ENCODE data around the gene ZBTB34.
A peak's percentile ranks its signal among the peaks of the same experiment; 100 is the strongest.

DNA sequence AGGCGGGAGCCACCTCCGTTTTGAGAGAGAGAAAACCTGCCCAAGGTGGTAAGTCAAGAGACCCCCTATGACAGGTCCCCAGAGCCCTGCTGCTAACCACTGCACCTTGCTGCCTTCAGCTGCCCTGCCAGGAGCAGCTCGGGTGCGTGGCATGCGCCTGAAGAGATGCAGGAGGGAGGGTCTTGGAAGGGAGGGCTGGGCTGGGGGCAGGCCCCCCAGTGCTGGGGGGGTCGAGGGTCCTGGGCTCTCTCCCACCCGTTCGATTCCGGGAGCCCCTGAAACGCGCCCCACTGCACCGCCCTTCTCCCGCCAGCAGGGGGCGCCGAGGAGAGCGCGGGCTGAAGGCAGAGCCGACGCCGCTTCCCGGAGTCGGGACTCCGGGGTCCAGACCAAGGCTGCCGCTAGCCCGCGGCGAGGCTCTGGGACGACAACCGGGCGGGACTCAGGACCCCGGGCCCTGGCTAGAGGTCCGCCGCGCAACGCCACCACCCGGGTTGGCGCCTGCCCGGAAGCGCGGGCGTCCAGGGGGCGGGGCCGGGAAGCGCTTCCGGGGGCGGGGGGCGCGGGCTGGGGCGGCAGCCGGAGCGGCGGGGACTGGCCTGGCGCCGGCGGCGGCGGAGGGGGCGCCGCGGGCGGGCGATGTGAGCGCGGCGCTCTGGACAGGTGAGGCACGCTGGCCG lies at the start of gene ZBTB34:
- TF ChIP-seq CTCF (IDR thresholded peaks at IDR 0.05; ENCODE audit: low read depth, low read length, poor library complexity, severe bottlenecking) = peak; percentile 99
- TF ChIP-seq EZH2phosphoT487 (IDR thresholded peaks at IDR 0.05; ENCODE audit: borderline replicate concordance, low read length) = no peak

Data from DOHH2 (cell line).